Adrenal gland (tissue), 12 donors: ENCODE data around the gene GBF1. TPM values are rescaled to one million over a fixed set of nuclear protein-coding genes. Genes with fewer than 3 reads are reported as not detected.

Source experiments
- DNase-seq, 7 donors: peaks; one replicate each; pipeline ENCODE4 v3.0.0-alpha.2; 2019 to 2020
- H3K27ac ChIP-seq, 5 donors: fragments of 200-600 bp; sonication (generic) in 4 of 5; 1 replicate in 3 of 5; 2 replicates in 2 of 5; pipeline versions ENCODE4 v1.5.1 to v1.8.0; 2016 to 2020; ENCODE audit warnings: mild to moderate bottlenecking in 1 of 5
- H3K27me3 ChIP-seq: fragments of 200-600 bp; 2 replicates; pipeline ENCODE4 v1.8.0; 2021
- H3K36me3 ChIP-seq, 2 donors: fragments of 200-600 bp; replicated peaks in 1 of 2; 1 replicate in 1 of 2; 2 replicates in 1 of 2; pipeline versions ENCODE4 v1.5.1 to v1.8.0; 2018 to 2022
- H3K4me1 ChIP-seq, 2 donors: fragments of 200-600 bp; replicated peaks in 1 of 2; 1 replicate in 1 of 2; 2 replicates in 1 of 2; pipeline versions ENCODE4 v1.5.1 to v1.8.0; 2018 to 2021
- H3K4me3 ChIP-seq, 4 donors: fragments of 200-600 bp; sonication (generic) in 3 of 4; one replicate each; pipeline ENCODE4 v1.5.1; 2016 to 2018
- H3K9me3 ChIP-seq, 3 donors: fragments of 200-600 bp; sonication (generic) in 1 of 3; replicated peaks in 1 of 3; 1 replicate in 2 of 3; 2 replicates in 1 of 3; pipeline versions ENCODE4 v1.5.1 to v1.8.0; 2016 to 2021
- POLR2A ChIP-seq, 2 donors: fragments of 450-650 bp; IDR thresholded peaks; one replicate each; pipeline ENCODE4 v1.6.1; 2017; ENCODE audit warnings: antibody characterized with exemption in 2 of 2, mild to moderate bottlenecking in 2 of 2, moderate library complexity in 1 of 2
- WGBS, 4 donors: extraction: QIAGEN DNeasy Blood & Tissue Kit in 2 of 4; methylation state at CpG; one replicate each; pipeline versions ENCODE4 v1.1.5 to v1.1.7; 2013 to 2017; 5-methylcytosine and 5-hydroxymethylcytosine counted together
- intact Hi-C, 2 donors: fragments of 100-400 bp; cut with DNase I; formaldehyde crosslinking; loops; one replicate each; pipeline versions ENCODE4 v1.14.1 to v1.15.0; 2022 to 2023
- polyA plus RNA-seq, 3 donors: library from polyadenylated mRNA; stranded (reverse); fragments of 200-250 nt in 2 of 3; fragments of 350-450 nt in 1 of 3; fragmentation: Illumina TruSeq in 1 of 3; extraction: RNeasy Lipid Tissue Mini Kit (QIAGEN cat#74804) in 1 of 3; gene quantifications; one replicate each; pipeline ENCODE4 v1.2.3, GENCODE V29; 2013 to 2014
- total RNA-seq, 9 donors: library from RNA; depleted of rRNA in 4 of 9; stranded (reverse); fragments of >200 nt in 4 of 9; fragments of 120-200 nt in 1 of 9; fragmentation: NEBNext Ultra II Directional in 1 of 9; extraction: Animal tissue kit (Norgen Biotek cat#: 25700) in 1 of 9; gene quantifications; one replicate each; pipeline versions ENCODE4 v1.1.0 to v1.2.4, GENCODE V29; 2013 to 2023
- TF ChIP-seq, protein P1 (sequence below), 6 experiments: fragments of 450-650 bp in 4 of 6; fragments of 200-600 bp in 2 of 6; sonication (generic) in 1 of 6; IDR thresholded peaks; 1 replicate in 5 of 6; 2 replicates in 1 of 6; pipeline versions ENCODE4 v1.5.1 to v1.8.0; 2016 to 2021; ENCODE audit warnings: antibody characterized with exemption in 6 of 6, mild to moderate bottlenecking in 2 of 6, moderate library complexity in 1 of 6
- donor health status: healthy with polysubstance abuse.
- donor health status: Bipolar disorder and iron deficiency.
- donor health status: DM: yes; HTN: yes; CAD: no.
- donor health status: DM: no; HTN: no; CAD: no.
- donor health status: DM: no; HTN: no; CAD: no.
- donor health status: DM: yes; HTN: yes; CAD: no.

GBF1 gene
- total and polyA plus RNA-seq, 12 donors: 16.4 to 46.1 (median 37.7) TPM

DNA sequence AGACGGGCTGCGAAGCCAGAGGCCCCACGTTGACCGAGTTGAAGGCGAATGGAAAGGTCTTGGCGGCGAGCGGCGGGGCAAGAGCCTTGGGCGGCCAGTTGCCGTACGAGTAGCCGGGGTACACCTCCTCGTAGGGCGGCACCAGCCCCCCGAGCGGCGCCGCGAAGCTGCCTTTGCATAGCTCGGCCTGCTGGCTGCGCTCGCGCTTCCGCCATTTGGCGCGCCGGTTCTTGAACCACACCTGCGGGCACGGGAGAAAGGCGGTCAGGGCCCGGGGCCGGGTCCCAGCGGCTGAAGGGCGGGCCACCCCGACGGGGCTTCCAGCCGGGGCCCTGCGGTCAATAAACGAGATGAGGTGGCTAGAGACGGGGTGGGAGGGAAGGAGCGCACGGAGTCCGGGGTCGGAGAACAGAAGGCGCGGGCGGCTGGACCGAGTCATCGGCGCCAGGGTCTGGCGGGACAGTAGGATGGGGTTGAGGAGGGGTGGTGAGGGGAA is 14.4 kb upstream of the GBF1 start:
- TF ChIP-seq, protein P1, sequence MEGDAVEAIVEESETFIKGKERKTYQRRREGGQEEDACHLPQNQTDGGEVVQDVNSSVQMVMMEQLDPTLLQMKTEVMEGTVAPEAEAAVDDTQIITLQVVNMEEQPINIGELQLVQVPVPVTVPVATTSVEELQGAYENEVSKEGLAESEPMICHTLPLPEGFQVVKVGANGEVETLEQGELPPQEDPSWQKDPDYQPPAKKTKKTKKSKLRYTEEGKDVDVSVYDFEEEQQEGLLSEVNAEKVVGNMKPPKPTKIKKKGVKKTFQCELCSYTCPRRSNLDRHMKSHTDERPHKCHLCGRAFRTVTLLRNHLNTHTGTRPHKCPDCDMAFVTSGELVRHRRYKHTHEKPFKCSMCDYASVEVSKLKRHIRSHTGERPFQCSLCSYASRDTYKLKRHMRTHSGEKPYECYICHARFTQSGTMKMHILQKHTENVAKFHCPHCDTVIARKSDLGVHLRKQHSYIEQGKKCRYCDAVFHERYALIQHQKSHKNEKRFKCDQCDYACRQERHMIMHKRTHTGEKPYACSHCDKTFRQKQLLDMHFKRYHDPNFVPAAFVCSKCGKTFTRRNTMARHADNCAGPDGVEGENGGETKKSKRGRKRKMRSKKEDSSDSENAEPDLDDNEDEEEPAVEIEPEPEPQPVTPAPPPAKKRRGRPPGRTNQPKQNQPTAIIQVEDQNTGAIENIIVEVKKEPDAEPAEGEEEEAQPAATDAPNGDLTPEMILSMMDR (IDR thresholded peaks at IDR 0.05): peak in 2 of 6 experiments; percentile 18 to 22
- no peak for TF ChIP-seq POLR2A (IDR thresholded peaks at IDR 0.05)
- Histone ChIP-seq H3K9me3 (no peaks in the 10 kb centered on the region), H3K4me1 (peaks cover 21 to 25% of the 10 kb centered on the region in 2 donors), H3K4me3 (peak overlapping the region in 2 of 4 donors; percentile 24 to 72), H3K27ac (no peak overlapping the region), H3K36me3 (no peaks in the 10 kb centered on the region), H3K27me3 (peaks cover 14% of the 10 kb centered on the region)
- peak in 2 of 7 donors; percentile 34 to 39 for DNase-seq
- intact Hi-C loops: loop anchor here (2.0 to 5.0 kb wide), 3 partner anchors 116 to 171 kb away; no protein-coding TSS in a partner anchor
- 0 to 3% (median 1%) methylated on average over 6 to 52 of the region's 52 CpGs for WGBS, 4 donors

DNA sequence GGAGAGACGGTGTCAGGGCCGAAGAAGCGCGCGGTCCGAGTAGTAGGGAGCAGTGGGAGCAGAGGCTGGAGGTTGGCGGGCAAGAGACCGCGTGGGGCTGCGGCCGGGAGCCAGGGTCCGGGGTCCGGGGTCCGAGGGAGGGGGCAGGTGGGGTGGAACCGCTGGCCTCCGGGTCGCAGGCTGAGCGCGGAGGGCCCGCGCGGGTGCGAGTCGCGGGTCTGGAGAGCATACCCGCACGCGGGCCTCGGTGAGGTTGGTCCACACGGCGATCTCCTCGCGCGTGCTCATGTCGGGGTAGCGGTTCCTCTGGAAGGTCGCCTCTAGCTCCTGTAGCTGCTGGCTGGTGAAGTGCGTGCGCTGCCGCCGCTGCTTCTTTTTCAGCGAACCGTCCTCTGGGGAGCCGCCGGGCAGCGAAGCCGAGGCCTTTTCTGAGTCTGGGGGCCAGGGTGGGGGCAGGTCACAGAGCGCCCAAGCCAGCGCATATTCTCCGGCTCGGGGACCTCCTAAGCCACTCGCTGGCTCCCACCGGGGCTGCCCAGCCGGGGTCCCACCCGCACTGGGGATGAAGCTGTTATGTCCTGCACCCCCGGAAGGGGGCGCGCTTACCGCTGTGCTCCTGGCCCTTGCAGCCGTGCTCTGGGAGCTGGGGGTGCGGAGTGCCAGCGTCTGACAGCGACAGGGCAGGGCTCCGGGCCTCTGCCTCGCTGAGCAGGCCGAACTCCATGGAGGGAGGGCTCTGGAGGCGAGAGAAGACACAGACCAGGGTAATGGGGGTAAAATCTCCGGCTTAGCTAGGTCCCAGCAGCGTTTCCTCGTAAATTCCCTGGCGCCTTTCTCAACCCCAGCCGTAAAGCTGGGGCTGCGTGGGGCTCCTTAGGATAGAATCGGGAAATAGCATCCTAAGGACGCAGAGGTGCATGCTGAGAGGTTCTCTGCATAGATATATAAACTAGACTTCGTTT is 13.7 kb upstream of the GBF1 start:
- peak overlapping the region in 2 of 4 donors; percentile 24 to 72 for H3K4me3 ChIP-seq
- no peak overlapping the region for H3K27ac ChIP-seq
- H3K9me3 ChIP-seq: no peaks in the 10 kb centered on the region
- intact Hi-C loops: loop anchor here (2.0 to 5.0 kb wide), 3 partner anchors 115 to 171 kb away; no protein-coding TSS in a partner anchor
- 14 to 37% (median 23%) methylated on average over 23 to 76 of the region's 76 CpGs for WGBS, 4 donors
- peak in 6 of 7 donors; percentile 40 to 72 (median 60) for DNase-seq
- H3K36me3 ChIP-seq: no peaks in the 10 kb centered on the region
- peaks cover 14% of the 10 kb centered on the region for H3K27me3 ChIP-seq
- no peak for TF ChIP-seq POLR2A (IDR thresholded peaks at IDR 0.05)
- TF ChIP-seq, protein P1 (IDR thresholded peaks at IDR 0.05): peak; percentile 59 to 74 (median 64)
- peaks cover 21% of the 10 kb centered on the region in 2 donors for H3K4me1 ChIP-seq

DNA sequence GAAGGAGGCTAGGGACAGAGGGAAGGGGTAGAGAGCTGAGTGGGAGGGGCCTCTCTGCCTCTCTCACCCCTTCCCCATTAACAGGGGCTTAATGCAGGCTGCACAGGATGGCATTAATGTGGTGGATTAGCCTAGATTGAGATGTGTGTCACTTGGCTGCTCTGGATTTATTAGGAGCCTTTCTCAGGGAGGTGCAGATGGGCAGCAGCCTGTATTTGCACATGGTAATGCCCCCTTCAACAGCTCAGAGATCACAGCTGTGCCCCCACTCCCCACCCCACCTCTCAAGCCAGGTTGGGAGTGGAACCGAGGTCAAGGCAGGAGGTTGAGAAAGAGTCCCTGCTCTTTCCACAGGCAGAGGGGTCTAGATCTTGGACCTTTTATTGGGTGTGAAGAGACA is 11.3 kb upstream of the GBF1 start:
- intact Hi-C loops: loop anchor here in 1 of 2 donors (5.0 kb wide), 1 partner anchor 168 kb away; no protein-coding TSS in a partner anchor
- 29 to 77% (median 64%) methylated on average over 1 of the region's 1 CpG for WGBS, 4 donors
- Histone ChIP-seq H3K36me3 (no peaks in the 10 kb centered on the region), H3K4me1 (peaks cover 19 to 21% of the 10 kb centered on the region in 2 donors), H3K4me3 (no peak overlapping the region), H3K27me3 (peaks cover 14% of the 10 kb centered on the region), H3K9me3 (no peaks in the 10 kb centered on the region), H3K27ac (no peak overlapping the region)
- no peak for DNase-seq
- TF ChIP-seq, protein P1 (IDR thresholded peaks at IDR 0.05): no peak
- TF ChIP-seq POLR2A (IDR thresholded peaks at IDR 0.05): no peak
